Measurements from ENCODE around the gene SAMD8. TPM values are rescaled to one million over a fixed set of nuclear protein-coding genes. Genes with fewer than 3 reads are reported as not detected.
"Not testable (repeated sequence)": the region's sequence is repeated elsewhere in the genome, so short reads cannot be mapped to it uniquely, and the experiment has no call there.

SAMD8 gene
- total RNA-seq, 1 experiment from 2014 or later, result 32.0 TPM

- CTCF ChIA-PET, result no interaction called here
- no peaks in the 10 kb centered on the region for H3K27me3 ChIP-seq (ENCODE audit: control insufficient read depth, insufficient read depth, low read length)
- intact Hi-C loops (cut with micrococcal nuclease; ENCODE audit: unreplicated experiment) (no loop called here), in situ Hi-C loops (cut with HindIII; ENCODE audit: low pct_unique_long_range_greater_than_20kb, low sequenced_read_pairs) (no loop called here)
- POLR2A ChIA-PET, result no interaction called here
- ATAC-seq (no peak), DNase-seq (ENCODE audit: low read depth, low spot score) (no peak)
- no peaks in the 10 kb centered on the region for H3K4me1 ChIP-seq (ENCODE audit: control insufficient read depth, insufficient read depth, low read length)
- no peaks in the 10 kb centered on the region for H3K9me3 ChIP-seq (ENCODE audit: control insufficient read depth, insufficient read depth, low read depth, low read length)
- no peak for TF ChIP-seq POLR2AphosphoS5 (IDR thresholded peaks at IDR 0.05; ENCODE audit: low read depth, low read length)
- no peak for TF ChIP-seq SIN3A (IDR thresholded peaks at IDR 0.05; ENCODE audit: borderline replicate concordance, insufficient read depth, low read depth, low read length)
- TF ChIP-seq TCF7L2 (IDR thresholded peaks at IDR 0.05; ENCODE audit: low read depth, low read length), result no peak
- no TSS peak for BruUV-seq (replicated peaks)
- H3K27ac ChIP-seq (ENCODE audit: low read length), result no peak overlapping the region
- no peaks in the 10 kb centered on the region for H3K36me3 ChIP-seq (ENCODE audit: control insufficient read depth, insufficient read depth, low read length)
- H3K4me3 ChIP-seq (ENCODE audit: low read depth in 2 of 2, low read length in 2 of 2), result no peak overlapping the region
Measured at GRCh38 chr10:75202321-75203045, 91.0 kb downstream of the SAMD8 start.

GRCh38 chr10:75203046-75203620, 91.7 kb downstream of the SAMD8 start:
- H3K27me3 ChIP-seq (ENCODE audit: control insufficient read depth, insufficient read depth, low read length); intact Hi-C loops (cut with micrococcal nuclease; ENCODE audit: unreplicated experiment); CTCF ChIA-PET; H3K4me3 ChIP-seq (ENCODE audit: low read depth in 2 of 2, low read length in 2 of 2); BruUV-seq (replicated peaks); in situ Hi-C loops (cut with HindIII; ENCODE audit: low pct_unique_long_range_greater_than_20kb, low sequenced_read_pairs); H3K27ac ChIP-seq (ENCODE audit: low read length); H3K9me3 ChIP-seq (ENCODE audit: control insufficient read depth, insufficient read depth, low read depth, low read length); DNase-seq (ENCODE audit: low read depth, low spot score); H3K36me3 ChIP-seq (ENCODE audit: control insufficient read depth, insufficient read depth, low read length); ATAC-seq; H3K4me1 ChIP-seq (ENCODE audit: control insufficient read depth, insufficient read depth, low read length): not testable (repeated sequence)
- POLR2A ChIA-PET, result interaction anchor here (0.6 kb wide), 1 partner anchor 15 kb away, joined by 4 read pairs; no protein-coding TSS in a partner anchor

GRCh38 chr10:75203724-75204123, 92.3 kb downstream of the SAMD8 start:
- intact Hi-C loops (cut with micrococcal nuclease; ENCODE audit: unreplicated experiment) (no loop called here), in situ Hi-C loops (cut with HindIII; ENCODE audit: low pct_unique_long_range_greater_than_20kb, low sequenced_read_pairs) (no loop called here)
- Histone ChIP-seq H3K4me1 (ENCODE audit: control insufficient read depth, insufficient read depth, low read length) (no peaks in the 10 kb centered on the region), H3K36me3 (ENCODE audit: control insufficient read depth, insufficient read depth, low read length) (no peaks in the 10 kb centered on the region), H3K9me3 (ENCODE audit: control insufficient read depth, insufficient read depth, low read depth, low read length) (no peaks in the 10 kb centered on the region), H3K4me3 (ENCODE audit: low read depth in 2 of 2, low read length in 2 of 2) (no peak overlapping the region), H3K27ac (ENCODE audit: low read length) (no peak overlapping the region), H3K27me3 (ENCODE audit: control insufficient read depth, insufficient read depth, low read length) (no peaks in the 10 kb centered on the region)
- ChIA-PET POLR2A (interaction anchor here (0.6 kb wide), 1 partner anchor 15 kb away, joined by 4 read pairs; no protein-coding TSS in a partner anchor), CTCF (no interaction called here)
- BruUV-seq (replicated peaks), result no TSS peak
- ATAC-seq, result no peak
- TF ChIP-seq POLR2AphosphoS5 (IDR thresholded peaks at IDR 0.05; ENCODE audit: low read depth, low read length) (no peak), SIN3A (IDR thresholded peaks at IDR 0.05; ENCODE audit: borderline replicate concordance, insufficient read depth, low read depth, low read length) (no peak), TCF7L2 (IDR thresholded peaks at IDR 0.05; ENCODE audit: low read depth, low read length) (no peak), REST (IDR thresholded peaks at IDR 0.05; ENCODE audit: insufficient read depth in 1 of 2, low read depth in 2 of 2, low read length in 1 of 2) (no peak), CTCF (IDR thresholded peaks at IDR 0.05) (no peak)
- DNase-seq (ENCODE audit: low read depth, low spot score), result no peak

Data from Panc1 (cell line).